Neural cell (in vitro differentiated cells): ENCODE measurements around the gene CDKL4. TPM values are rescaled to one million over a fixed set of nuclear protein-coding genes. Genes with fewer than 3 reads are reported as not detected.

ENCODE experiments used
- H2AFZ ChIP-seq: fragments of 200-600, 300-800 bp; sonication (generic), shearing (Covaris generic); 2 replicates; pipeline ENCODE4 v1.6.0; 2014; ENCODE audit warnings: low read depth, mild to moderate bottlenecking, antibody characterized with exemption, low read length, moderate library complexity
- H3F3A ChIP-seq: fragments of 200-600 bp; shearing (Covaris generic); 2 replicates; pipeline ENCODE4 v1.6.1; 2016; ENCODE audit warnings: mild to moderate bottlenecking, moderate library complexity, mixed read lengths, antibody characterized with exemption, low read length; ENCODE audit not compliant: insufficient read depth, poor library complexity, severe bottlenecking
- H3K27ac ChIP-seq: fragments of 200-600, 300-800 bp; sonication (generic), shearing (Covaris generic); 2 replicates; pipeline ENCODE4 v1.5.1; 2014; ENCODE audit warnings: mild to moderate bottlenecking, low read length, moderate library complexity
- H3K27me3 ChIP-seq: fragments of 300-800, 200-600 bp; sonication (generic), shearing (Covaris generic); 2 replicates; pipeline ENCODE4 v1.6.0; 2014; ENCODE audit warnings: mild to moderate bottlenecking, low read depth, low read length, moderate library complexity; ENCODE audit not compliant: insufficient read depth
- H3K36me3 ChIP-seq: fragments of 300-800, 200-600 bp; sonication (generic), shearing (Covaris generic); 2 replicates; pipeline ENCODE4 v1.5.1; 2014; ENCODE audit warnings: mild to moderate bottlenecking, antibody characterized with exemption, low read length, moderate library complexity; ENCODE audit not compliant: insufficient read depth
- H3K4me2 ChIP-seq: fragments of 300-800, 200-600 bp; sonication (generic), shearing (Covaris generic); 2 replicates; pipeline ENCODE4 v1.6.0; 2014; ENCODE audit warnings: mild to moderate bottlenecking, low read length
- H3K4me3 ChIP-seq: fragments of 300-800, 200-600 bp; sonication (generic), shearing (Covaris generic); 2 replicates; pipeline ENCODE4 v1.5.1; 2014; ENCODE audit warnings: mild to moderate bottlenecking, low read length, moderate library complexity
- H3K79me2 ChIP-seq: fragments of 200-600 bp; shearing (Covaris generic); replicated peaks from 2 replicates; pipeline ENCODE4 v1.6.0; 2014; ENCODE audit warnings: mild to moderate bottlenecking, low read length, moderate library complexity; ENCODE audit not compliant: insufficient read depth
- H3K9ac ChIP-seq: fragments of 300-800, 200-600 bp; sonication (generic), shearing (Covaris generic); 2 replicates; pipeline ENCODE4 v1.6.1; 2016; ENCODE audit warnings: mild to moderate bottlenecking, low read length, mixed read lengths
- H3K9me2 ChIP-seq: fragments of 200-600 bp; shearing (Covaris generic); 2 replicates; pipeline ENCODE4 v1.6.1; 2016; ENCODE audit warnings: mild to moderate bottlenecking, low read length, mixed read lengths; ENCODE audit not compliant: insufficient read depth
- H3K9me3 ChIP-seq: fragments of 200-600, 300-800 bp; sonication (generic), shearing (Covaris generic); 2 replicates; pipeline ENCODE4 v1.6.1; 2016; ENCODE audit warnings: mild to moderate bottlenecking, mixed run types, low read length, moderate library complexity, mixed read lengths
- H4K20me1 ChIP-seq: fragments of 200-600 bp; shearing (Covaris generic); 2 replicates; pipeline ENCODE4 v1.6.1; 2016; ENCODE audit warnings: mild to moderate bottlenecking, mixed run types; ENCODE audit not compliant: insufficient read depth
- CTCF ChIP-seq: fragments of 450-650 bp; IDR thresholded peaks from 2 replicates; pipeline ENCODE4 v1.5.1; 2014; ENCODE audit warnings: antibody characterized with exemption, mild to moderate bottlenecking, moderate library complexity; ENCODE audit not compliant: poor library complexity, severe bottlenecking
- EP300 ChIP-seq: fragments of 450-650 bp; conservative IDR thresholded peaks from 2 replicates; pipeline ENCODE4 v1.6.1; 2014; ENCODE audit warnings: antibody characterized with exemption, mild to moderate bottlenecking, moderate library complexity; ENCODE audit not compliant: poor library complexity, severe bottlenecking
- EZH2 ChIP-seq: fragments of 200-600, 300-800 bp; shearing (Covaris generic), sonication (generic); IDR thresholded peaks from 2 replicates; pipeline ENCODE4 v1.6.1; 2014; ENCODE audit warnings: antibody characterized with exemption, low read length, borderline replicate concordance, mild to moderate bottlenecking; ENCODE audit not compliant: insufficient read depth, poor library complexity, severe bottlenecking
- MXI1 ChIP-seq: fragments of 450-650 bp; conservative IDR thresholded peaks from 2 replicates; pipeline ENCODE4 v1.6.1; 2014; ENCODE audit warnings: antibody characterized with exemption, mild to moderate bottlenecking; ENCODE audit not compliant: poor library complexity, severe bottlenecking
- POLR2AphosphoS5 ChIP-seq: IDR thresholded peaks from 2 replicates; pipeline ENCODE4 v1.6.1; 2012
- RAD21 ChIP-seq: fragments of 450-650 bp; conservative IDR thresholded peaks from 2 replicates; pipeline ENCODE4 v1.6.1; 2014; ENCODE audit warnings: antibody characterized with exemption, mild to moderate bottlenecking, moderate library complexity
- REST ChIP-seq: IDR thresholded peaks from 2 replicates; pipeline ENCODE4 v1.6.1; 2012; ENCODE audit warnings: borderline replicate concordance
- SMC3 ChIP-seq: fragments of 450-650 bp; conservative IDR thresholded peaks from 2 replicates; pipeline ENCODE4 v1.6.1; 2014; ENCODE audit warnings: antibody characterized with exemption, mild to moderate bottlenecking, moderate library complexity; ENCODE audit not compliant: poor library complexity
- TAF1 ChIP-seq: IDR thresholded peaks from 2 replicates; pipeline ENCODE4 v1.6.1; 2012; ENCODE audit warnings: low read depth
- polyA plus RNA-seq: library from polyadenylated mRNA; depleted of rRNA; stranded (reverse); fragments of >200 nt; gene quantifications from 2 replicates; pipeline ENCODE4 v1.2.3, GENCODE V29; 2014

CDKL4 gene
- polyA plus RNA-seq, 1 donor from 2014 or later, result not detected

DNA sequence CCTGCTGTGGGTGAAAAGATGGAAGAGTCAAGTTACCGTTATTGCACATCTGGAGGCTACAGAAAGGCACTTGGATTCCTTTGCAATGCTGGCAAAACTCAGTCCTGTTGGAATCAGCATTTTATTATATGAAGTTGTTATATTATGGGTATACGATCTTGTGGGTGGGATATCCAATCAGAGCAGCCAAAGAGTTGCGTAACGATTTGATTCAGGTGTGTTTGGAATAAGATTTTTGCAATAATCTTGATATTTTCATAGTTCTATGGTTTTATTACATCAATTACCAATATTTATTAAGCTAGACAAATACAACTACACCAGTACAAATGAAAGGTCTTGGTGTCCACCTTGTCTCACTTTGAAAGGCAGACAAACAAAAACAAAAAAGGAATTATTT, 65.0 kb downstream of the CDKL4 start:
- Histone ChIP-seq H3F3A (no peaks in the 10 kb centered on the region), H3K4me2 (no peak overlapping the region), H3K27me3 (no peaks in the 10 kb centered on the region), H3K4me3 (no peak overlapping the region), H3K36me3 (no peaks in the 10 kb centered on the region), H3K27ac (no peak overlapping the region), H3K9ac (no peak overlapping the region), H3K9me2 (no peaks in the 10 kb centered on the region), H4K20me1 (no peaks in the 10 kb centered on the region), H3K79me2 (no peaks in the 10 kb centered on the region), H3K9me3 (no peaks in the 10 kb centered on the region), H2AFZ (no peak overlapping the region)
- TF ChIP-seq EP300 (no peak), SMC3 (no peak), REST (no peak)

- H3K9me2 ChIP-seq, result no peaks in the 10 kb centered on the region
- H2AFZ ChIP-seq, result no peak overlapping the region
- no peaks in the 10 kb centered on the region for H3K9me3 ChIP-seq
- no peaks in the 10 kb centered on the region for H3F3A ChIP-seq
- no peak overlapping the region for H3K9ac ChIP-seq
- H4K20me1 ChIP-seq, result no peaks in the 10 kb centered on the region
- no peaks in the 10 kb centered on the region for H3K27me3 ChIP-seq
- H3K4me2 ChIP-seq, result no peak overlapping the region
- TF ChIP-seq MXI1 (no peak), EP300 (no peak), SMC3 (no peak), TAF1 (no peak), POLR2AphosphoS5 (no peak), EZH2 (no peak), RAD21 (no peak), REST (no peak), CTCF (no peak)
- no peaks in the 10 kb centered on the region for H3K79me2 ChIP-seq
- H3K27ac ChIP-seq, result no peak overlapping the region
- no peak overlapping the region for H3K4me3 ChIP-seq
- no peaks in the 10 kb centered on the region for H3K36me3 ChIP-seq
These were observed 66.8 kb downstream of the CDKL4 start for GRCh38 chr2:39176997-39177396.
